Germinal center (tissue), 1 donor: ENCODE measurements around the gene SPIC.

ENCODE experiments used
- DNase-seq: peaks from one replicate; pipeline ENCODE4 v3.0.0; 2012; ENCODE audit warnings: mixed read lengths, low spot score

Gene SPIC

DNA sequence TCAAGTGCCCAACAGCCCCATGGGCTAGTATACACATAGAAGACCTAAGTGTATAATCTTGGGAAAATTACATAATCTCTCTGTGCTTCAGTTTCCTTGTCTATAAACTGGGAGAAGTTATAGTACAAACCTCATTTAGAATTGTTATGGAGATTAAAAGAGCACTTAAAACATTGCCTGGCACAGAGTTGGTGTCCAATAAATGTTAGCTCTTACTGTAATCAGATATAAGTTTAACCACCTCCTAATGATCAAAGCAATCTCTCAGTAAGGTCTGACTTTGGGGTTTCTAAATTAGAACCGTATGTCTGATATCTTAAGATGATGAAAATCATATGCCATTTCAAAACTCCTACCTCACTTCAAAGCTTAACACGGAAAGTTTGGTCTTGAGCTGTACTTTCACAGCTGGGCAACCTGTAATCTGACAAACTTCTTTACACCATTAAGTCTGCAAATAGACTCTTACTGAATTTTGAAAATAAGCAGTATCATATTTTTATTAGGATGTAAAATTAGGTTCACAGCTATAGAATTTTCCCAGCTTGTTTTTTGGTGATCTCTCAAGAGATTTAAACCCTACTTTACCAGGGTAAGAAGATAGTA lies 61.0 kb downstream of the SPIC start:
- DNase-seq = no peak
